ENCODE measurements around the gene ARL2.
A peak's percentile ranks its signal among the peaks of the same experiment; 100 is the strongest.
"Not testable (repeated sequence)": the region's sequence is repeated elsewhere in the genome, so short reads cannot be mapped to it uniquely, and the experiment has no call there.

The ARL2 gene

GRCh38 chr11:65003282-65003681 is 10.7 kb upstream of the ARL2 start:
- ChIA-PET CTCF (interaction anchor here (0.6 to 2.5 kb wide), 5 partner anchors 10 to 157 kb away, joined by 3 to 9 read pairs (median 3); no protein-coding TSS in a partner anchor), POLR2A (interaction anchor here (0.5 kb wide), 1 partner anchor 22 kb away, joined by 4 read pairs; no protein-coding TSS in a partner anchor)
- no peaks in the 10 kb centered on the region for H3K9me3 ChIP-seq (ENCODE audit: control insufficient read depth, insufficient read depth, low read depth, low read length)
- no peaks in the 10 kb centered on the region for H3K4me1 ChIP-seq (ENCODE audit: control insufficient read depth, insufficient read depth, low read length)
- H3K36me3 ChIP-seq (ENCODE audit: control insufficient read depth in 2 of 2, insufficient read depth in 1 of 2, low read length in 2 of 2): no peaks in the 10 kb centered on the region
- TF ChIP-seq ZNF18 (tag by site-specific recombination; IDR thresholded peaks at IDR 0.05) (no peak), ZNF266 (tag by site-specific recombination; IDR thresholded peaks at IDR 0.05; ENCODE audit: low read depth) (no peak), ZNF544 (tag by site-specific recombination; IDR thresholded peaks at IDR 0.05) (no peak), ZNF645 (tag by site-specific recombination; IDR thresholded peaks at IDR 0.05) (no peak), ZNF274 (IDR thresholded peaks at IDR 0.05; ENCODE audit: low read length) (no peak), ZNF274 (tag by site-specific recombination; IDR thresholded peaks at IDR 0.05; ENCODE audit: borderline replicate concordance) (no peak), ZNF202 (tag by site-specific recombination; IDR thresholded peaks at IDR 0.05; ENCODE audit: borderline replicate concordance) (no peak), ZNF449 (tag by site-specific recombination; IDR thresholded peaks at IDR 0.05) (0 out of 2 replicates have a peak, but pooled peaks have one; percentile 36), ZFP69B (tag by site-specific recombination; IDR thresholded peaks at IDR 0.05) (no peak), ZNF433 (tag by site-specific recombination; IDR thresholded peaks at IDR 0.05; ENCODE audit: low read depth) (no peak), REST (tag by site-specific recombination; IDR thresholded peaks at IDR 0.05) (peak; percentile 97), INSM2 (tag by site-specific recombination; IDR thresholded peaks at IDR 0.05) (no peak), ZNF341 (tag by site-specific recombination; IDR thresholded peaks at IDR 0.05; ENCODE audit: low read depth) (no peak), ZNF830 (tag by site-specific recombination; IDR thresholded peaks at IDR 0.05; ENCODE audit: low read depth) (no peak)
- no peak overlapping the region for H3K27ac ChIP-seq (ENCODE audit: extremely low read depth, low read depth, low read length)
- H3K4me3 ChIP-seq (ENCODE audit: low read depth, low read length): no peak overlapping the region

GRCh38 chr11:65003968-65004367 is 10.0 kb upstream of the ARL2 start:
- H3K9me3 ChIP-seq (ENCODE audit: control insufficient read depth, insufficient read depth, low read depth, low read length); H3K36me3 ChIP-seq (ENCODE audit: control insufficient read depth in 2 of 2, insufficient read depth in 1 of 2, low read length in 2 of 2); H3K4me3 ChIP-seq (ENCODE audit: low read depth, low read length); H3K4me1 ChIP-seq (ENCODE audit: control insufficient read depth, insufficient read depth, low read length); POLR2A ChIA-PET; H3K27ac ChIP-seq (ENCODE audit: extremely low read depth, low read depth, low read length): not testable (repeated sequence)
- CTCF ChIA-PET: interaction anchor here (0.6 to 2.1 kb wide), 5 partner anchors 9 to 157 kb away, joined by 3 to 9 read pairs (median 3); no protein-coding TSS in a partner anchor
- TF ChIP-seq ZNF121 (tag by site-specific recombination; IDR thresholded peaks at IDR 0.05): peak; percentile 82
